SKM-1 (cell line): ENCODE results near the gene LSAMP.

Source experiments
- DNase-seq: peaks from one replicate; lab custom pipeline; 2025; ENCODE audit not compliant: unreplicated experiment; lab: John Stamatoyannopoulos, UW

Gene LSAMP

DNA sequence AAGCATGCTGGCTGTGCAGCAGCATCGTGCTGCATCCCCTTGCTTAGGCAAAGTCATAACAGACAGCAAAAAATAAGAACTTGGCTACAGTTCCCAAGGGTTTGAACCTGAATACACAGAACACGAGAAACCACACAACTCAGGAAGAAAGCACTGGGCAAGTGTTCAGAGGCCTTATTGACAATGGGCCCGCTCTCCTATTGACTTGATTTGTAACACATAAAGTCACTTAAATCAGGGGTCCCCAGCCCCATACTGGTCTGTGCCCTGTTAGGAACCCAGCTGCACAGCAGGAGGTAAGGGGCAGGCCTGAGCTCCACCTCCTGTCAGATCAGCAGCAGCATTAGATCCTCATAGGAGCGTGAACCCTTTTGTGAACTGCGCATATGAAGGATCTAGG is 145.1 kb downstream of the LSAMP start:
- no peak for DNase-seq

DNA sequence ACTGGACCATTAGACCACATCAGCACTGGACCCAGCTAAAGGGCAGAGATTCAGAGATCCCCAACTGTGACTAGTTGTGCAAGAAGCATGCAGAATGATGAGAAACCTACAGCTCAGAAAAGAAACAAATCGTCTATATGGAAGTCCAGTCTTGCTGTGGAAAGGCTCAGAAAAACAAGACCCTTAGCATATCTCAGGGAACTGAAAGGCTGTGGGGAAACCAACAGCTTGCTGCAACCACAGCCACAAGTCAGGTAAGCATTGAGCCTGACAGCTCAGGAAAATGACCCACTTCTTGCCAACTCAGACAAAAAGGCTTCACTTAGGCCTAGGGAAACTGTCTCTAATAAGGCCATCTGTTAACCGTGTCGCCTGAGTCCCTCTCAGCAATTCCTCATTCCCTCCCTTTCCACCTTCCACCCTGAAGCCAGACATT is 145.6 kb downstream of the LSAMP start:
- DNase-seq: no peak

DNA sequence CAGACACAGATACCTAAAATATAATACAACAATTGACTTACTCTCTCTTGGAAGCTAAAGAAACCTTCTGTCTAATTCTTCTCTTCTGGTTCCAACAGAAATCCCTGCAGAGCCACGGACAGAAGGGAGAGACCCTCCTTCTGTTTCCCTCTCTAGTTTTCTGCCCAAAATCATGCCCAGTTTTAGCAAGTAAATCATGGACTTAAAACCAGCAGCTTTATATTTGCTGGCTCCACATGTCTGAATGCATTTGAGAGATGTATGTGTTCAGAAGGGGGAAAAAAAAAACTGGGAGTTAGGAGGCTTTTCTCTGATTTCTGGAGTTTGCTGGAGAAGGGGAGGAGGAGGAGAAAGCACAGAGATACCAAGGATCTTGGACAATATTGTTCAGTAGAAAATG is 147.1 kb downstream of the LSAMP start:
- no peak for DNase-seq

DNA sequence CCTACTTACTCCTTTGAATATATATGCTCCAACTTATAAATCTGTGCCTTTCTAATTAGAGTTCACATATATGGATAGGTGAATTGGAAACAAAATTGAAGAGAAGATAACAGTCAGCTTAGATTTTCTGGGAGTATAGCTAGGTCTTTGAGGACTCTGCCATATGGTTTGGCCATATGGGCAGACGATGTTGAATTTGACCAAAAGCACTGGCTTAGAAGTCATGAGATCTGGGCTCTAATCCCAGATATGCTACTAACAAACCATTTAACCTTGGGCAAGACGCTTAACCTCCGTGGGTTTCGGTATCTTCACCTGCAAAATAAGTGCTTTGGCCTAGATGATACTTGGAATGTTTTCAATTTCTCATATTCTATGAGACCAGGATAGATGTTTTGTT is 154.1 kb downstream of the LSAMP start:
- DNase-seq: no peak

DNA sequence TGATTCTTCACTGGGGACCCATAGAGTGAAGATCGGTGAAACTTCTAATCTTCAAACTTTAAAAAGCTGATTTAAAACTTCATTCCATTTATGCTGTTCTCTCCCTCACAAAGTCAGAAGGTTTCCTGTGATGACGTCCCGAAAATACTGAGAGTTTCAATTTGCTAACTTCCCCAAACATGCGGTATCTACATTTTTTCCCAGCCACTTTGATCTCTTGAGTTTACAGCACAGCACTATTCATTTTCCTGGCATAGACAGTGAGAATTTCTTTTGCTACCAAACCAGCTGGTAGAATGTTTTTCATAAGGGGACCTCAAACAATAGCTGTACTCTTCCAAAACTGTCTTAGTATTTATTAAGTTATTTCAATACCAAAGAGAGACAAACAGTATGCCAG is 156.8 kb downstream of the LSAMP start:
- no peak for DNase-seq

DNA sequence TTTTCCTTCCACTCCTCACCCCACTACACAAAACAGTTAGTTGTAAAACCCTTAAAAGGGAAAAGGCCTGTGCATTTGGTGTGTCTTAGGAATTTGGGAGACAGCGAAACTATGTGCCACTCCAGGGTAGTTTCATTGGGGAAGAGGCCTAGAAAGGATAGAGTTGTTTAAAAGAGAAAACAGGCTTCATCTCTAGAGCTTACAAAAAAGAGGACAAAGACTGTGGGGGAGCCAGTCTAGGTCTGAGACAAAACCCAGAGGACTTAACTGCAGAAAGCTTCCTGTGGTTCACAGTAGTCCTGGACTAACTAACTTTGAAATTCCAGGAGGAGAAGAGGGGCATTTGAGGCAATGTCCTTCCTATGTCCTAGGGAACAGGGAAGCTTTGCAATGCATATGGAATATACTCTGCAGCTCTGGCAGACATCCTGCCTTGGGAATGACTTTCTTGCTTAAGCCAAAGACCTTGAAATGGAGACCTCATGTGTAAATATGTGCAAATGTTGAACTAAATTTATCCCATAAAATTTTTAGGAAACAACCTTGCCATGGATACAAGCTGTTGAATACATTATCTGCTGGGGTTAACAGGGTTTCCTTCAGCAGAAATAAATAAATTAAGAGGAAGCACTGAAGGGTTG is 159.4 kb downstream of the LSAMP start:
- no peak for DNase-seq

DNA sequence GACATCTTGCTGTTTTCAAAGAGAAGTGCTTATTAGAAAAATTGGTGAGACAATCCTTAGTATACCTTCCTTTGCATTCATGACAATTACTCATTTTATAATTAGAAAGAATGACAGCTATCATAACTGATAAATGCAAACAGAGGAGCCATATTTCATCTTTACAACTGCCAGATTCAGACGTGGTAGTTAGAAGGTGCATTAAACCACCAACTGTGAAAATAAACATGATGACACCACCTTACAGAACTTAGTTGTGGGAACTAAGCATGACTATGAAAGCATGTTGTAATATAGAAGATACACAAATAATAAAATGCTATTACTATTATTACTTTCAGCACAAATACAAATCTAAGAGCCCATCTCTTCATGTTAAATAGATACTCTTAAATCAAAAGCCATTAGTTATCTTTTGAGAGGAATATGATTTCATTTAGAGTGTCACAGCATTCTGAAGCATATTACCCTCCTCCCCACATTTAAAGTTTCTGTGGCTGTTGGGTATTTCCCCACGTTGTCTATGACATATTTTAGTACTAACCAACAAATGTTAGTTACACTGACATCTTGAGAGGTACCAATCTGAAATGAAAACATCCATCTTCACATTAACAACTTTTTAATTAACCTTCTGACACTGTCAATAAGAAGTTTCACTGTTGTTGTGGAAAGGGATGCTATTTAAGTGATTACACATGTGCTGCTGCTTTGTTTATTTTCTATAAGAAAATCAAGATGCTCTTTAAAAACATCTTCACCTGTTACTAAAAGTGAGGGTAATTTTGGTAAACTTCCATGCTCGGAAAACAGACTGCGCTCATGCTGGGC is 163.8 kb downstream of the LSAMP start:
- DNase-seq: no peak

DNA sequence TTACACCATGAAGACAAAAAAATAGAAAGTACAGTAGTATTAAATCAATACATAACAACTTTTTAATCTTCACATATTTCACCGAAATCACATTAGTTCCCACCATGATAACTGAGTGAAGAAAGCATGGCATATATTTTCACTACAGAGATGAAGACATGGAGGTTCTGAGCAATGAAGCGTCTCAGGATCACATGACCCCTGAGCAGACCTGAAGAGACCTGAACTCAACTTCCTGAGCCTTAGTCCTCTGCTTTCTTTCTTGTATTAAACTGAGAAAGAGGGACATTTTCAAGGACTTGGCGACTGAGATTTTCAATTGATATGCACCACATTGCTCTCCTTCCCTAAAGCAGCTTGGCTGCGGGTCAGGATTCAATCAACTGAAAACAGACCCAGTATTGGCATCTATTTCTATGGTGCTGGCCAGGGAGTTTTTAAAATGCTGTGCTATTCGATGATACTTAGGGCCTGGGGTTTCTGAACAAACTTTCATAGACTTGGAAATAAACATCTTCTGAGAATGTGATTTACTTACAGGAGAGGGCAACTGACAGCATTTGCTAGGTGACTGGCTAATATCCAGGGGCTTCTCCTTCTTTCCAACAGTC is 165.1 kb downstream of the LSAMP start:
- DNase-seq: no peak

DNA sequence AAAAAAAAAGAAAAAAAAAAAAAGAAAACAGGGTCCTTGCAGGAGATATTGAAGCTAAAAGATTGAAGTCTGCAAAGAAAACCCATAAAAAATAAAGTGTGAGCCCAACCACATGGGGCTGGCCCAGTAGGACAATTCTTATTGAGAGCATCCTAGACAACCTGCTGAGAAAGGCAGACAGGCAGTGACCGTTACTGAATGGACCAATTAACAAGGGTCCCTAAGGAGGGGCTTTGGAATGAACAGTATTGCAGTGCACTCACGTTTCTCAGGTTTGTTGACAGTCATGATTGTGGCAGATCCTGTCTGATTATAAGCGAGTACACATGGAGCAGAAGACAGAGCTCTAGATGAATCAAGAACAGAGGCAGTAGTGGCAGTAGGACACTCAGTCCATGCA is 168.6 kb downstream of the LSAMP start:
- DNase-seq: no peak

DNA sequence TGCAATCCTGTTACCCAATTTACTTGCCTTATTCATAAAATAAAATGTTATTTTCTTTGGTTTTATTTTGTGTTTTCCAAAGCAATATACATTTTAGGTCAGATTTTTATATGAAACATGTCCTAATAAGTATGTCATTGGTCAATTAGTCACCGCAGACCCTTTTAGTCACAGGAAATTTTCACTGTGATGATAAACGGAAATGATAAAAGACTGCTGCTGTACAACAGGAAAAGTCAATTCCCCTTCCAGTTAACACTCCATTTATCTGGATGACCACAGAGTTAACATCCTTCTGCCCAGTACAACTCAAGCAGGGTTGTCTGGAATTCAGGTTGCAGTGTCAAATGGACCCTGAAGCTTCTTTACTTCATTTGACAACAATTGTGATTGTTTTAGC is 175.2 kb downstream of the LSAMP start:
- DNase-seq: no peak

DNA sequence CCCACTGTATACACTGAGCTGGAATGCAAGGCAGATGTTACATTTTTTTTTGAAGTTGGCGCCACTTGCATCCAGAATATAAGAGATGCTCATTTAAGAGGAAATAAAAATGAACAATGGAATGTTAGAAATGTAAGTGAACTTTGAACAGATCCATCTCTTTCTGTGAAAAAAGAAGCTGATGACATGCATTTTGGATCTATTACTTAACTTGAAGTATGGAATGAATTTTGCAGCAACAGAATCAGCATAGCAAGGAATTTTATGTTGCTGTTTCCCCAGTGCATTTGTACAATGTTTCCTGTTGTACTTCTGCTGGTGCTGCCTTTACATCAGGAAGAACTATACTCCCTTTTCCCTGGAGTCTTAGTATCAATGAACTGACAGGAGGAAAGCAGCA is 178.2 kb downstream of the LSAMP start:
- DNase-seq: no peak

DNA sequence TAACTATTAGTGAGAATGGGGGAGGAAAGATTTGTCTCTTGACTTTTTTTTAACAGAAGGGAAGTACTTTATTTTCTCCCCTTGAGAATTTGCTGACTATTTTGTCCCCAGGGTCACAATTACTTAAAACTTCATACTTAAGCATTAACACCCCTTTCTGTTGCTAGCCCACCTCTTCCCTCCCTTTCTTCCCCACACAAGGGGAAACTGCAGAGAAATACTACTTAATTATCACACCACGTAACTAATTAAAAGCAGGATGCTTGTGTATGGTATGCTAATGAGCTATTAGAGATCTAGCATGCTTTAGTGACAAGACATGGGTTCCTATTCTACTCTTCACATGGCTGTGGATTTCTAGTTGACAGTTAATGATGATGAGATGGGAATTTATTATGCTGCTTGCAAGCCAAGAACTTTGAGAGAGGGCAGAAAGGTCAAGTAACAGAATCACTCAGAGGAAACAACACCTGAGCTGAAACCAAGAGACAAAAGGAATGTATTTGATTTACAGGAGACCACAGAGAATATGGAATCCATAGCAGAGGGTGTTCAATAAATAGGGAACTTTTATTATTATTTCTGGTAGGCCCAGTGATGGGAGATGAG is 179.2 kb downstream of the LSAMP start:
- DNase-seq: no peak

DNA sequence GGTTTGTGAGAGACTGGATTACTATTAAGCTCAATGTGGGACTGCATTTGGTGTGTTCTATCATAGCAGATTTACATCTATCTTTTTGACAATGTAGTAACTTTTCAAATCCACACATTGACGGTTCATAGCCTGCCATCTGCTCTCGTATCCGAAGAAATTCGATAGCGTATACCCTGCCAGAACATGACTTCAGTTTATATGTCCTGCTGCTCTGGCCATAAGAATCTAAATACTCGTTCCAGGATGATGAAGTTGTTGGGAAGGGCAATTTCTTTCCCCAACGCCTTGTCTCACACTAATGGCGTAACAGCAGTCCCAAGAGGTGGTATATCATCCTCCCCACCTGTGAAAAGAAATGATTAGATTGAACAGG is 180.0 kb downstream of the LSAMP start:
- DNase-seq: no peak

DNA sequence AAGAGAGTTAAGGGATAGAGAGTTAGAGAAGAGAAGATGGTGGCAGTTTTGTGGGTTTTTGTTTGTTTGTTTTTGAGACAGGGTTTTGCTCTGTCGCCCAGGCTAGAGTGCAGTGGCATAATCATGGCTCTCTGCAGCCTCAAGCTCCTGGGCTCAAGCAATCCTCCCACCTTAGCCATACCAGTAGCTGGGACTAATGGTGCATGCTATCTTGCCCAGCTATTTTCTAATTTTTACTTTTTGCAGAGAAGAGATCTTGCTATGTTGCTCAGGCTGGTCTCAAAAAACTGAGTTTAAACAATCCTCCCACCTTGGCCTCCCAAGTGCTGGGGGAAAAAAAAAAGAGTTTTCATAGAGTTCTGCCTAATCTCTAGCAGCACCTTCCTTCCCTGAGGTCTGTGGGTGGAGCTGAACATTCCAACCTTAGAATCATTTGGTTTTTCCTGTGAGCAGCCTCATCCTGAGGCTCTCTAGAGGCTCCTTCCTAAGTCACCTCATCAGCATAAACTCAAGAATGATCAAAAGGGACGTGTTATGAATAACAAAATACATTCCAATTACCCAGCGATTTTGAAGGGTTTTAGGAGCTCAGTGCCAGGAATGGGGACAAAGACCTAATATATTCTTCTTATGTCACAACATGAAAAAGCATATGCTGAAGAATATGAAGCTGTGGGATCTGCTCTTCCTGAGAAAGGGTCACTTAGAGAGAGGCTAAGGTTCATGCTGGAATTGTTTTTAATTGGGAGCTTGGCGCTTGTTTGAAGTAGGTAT is 180.6 kb downstream of the LSAMP start:
- no peak for DNase-seq

DNA sequence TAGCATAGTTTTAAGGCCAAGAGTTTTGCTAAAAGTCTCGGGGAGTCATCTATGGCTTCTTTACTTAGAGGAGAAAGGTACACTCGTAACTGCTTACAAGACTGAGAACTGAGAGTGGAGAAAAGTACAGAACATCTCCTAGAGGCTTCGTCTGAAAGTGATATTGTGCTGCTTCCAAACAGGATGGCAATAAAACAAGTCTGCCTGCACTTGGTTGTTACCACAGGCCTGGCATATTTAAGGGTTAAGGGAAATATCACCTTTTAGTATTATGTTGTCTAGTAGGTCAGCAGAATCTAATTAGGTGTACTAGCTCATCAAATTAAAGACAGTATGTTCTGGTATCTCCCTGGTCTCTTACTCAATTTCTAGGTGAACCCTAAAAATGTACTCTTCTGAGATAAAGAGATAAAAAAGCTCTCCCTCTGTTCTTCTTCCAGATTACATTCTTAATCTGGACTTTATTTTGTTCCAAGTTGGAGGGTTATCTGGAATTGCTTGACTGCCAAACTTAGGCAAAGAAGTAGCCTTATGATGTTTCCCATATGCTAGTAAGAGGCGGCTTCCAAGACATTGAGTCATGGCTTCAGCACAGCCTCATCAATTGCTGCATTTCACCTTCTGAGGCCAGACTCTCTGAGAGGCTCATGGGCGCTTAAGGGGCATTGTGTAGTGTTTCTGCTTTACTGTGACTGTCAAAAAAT is 181.3 kb downstream of the LSAMP start:
- no peak for DNase-seq

DNA sequence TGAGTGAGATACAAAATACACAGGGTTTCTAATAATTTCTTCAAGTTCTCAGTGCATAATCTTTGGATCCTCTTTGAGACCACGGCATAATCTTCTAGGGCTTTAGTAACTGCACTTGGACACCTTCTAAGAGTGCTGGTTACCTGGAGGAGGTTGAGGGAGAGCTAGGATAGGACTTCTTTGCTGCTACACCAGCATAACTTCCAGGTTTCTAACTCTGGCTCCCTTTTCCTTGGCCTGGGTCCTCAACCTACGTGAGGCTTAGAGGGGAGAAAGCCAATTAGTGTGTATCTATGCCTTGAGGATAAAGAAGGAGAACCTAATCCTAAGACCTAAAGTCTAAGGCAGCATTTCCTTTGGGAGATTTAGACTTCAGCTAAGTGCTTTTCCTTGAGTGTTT is 184.8 kb downstream of the LSAMP start:
- DNase-seq: no peak

DNA sequence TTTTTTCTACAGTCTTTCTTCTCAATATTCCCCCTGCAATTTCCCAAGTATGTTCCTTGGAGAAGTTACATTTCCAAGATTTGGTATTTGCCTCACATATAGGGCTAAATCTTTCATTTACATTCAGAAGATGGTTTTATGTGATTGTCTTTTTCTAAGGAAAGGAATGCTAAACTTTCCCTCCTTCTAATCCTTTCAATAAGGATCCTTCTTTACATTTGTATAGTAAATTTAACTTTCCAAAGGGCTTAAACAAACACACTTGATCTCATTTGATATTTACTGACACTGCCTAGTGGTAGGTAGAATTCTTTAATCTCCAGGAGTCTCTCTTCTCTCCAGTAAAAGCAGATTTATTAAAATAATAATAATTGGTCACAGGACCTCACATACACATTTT is 185.3 kb downstream of the LSAMP start:
- no peak for DNase-seq

DNA sequence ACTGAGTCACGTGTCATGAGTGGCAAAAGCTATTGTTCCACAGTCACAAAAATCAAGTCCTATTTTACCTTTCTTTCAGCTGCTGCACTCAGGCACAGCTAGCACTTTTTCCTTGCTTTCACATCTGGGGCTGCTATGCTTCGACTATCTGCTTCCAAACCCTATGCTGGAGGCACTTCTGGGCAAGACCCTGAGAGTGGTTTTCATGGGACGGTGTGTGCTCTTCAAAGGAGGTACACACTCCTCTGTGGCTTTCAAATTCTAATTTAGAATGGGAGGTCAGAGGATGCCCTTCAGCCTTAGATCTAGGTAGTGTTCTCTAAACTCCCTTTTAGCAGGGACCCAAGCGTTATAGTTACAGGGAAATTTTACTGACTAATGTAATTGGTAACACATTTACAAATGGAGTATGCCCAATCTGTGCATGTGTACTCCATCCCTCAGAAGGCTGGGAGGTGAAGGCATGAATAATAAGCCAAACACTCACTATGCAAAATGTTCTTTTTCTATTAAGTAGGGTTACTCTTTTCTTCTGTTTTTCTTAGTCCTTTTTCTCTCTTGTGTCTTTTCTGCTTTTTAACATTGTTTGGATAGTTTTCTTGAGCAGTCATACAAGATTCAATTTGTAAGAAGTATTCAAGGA is 188.3 kb downstream of the LSAMP start:
- DNase-seq: no peak

DNA sequence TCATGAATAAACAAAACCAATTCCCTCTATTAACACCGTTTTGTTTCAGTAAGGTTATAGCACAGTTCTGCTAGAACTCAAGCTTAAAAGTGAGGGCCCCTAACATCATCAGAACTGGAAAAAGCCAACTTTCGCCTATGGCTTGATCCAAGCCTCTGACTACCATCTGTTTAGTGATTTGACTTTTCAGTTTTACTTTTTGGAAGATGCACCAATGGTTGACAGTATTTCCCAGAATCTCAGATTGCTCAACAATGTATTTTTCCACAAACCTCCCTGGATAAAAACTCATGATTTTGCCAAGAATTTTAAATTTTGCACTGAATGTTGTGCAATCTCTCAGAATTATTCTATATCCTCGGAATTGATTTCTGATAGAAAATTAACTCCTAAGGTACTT is 190.7 kb downstream of the LSAMP start:
- DNase-seq: no peak

DNA sequence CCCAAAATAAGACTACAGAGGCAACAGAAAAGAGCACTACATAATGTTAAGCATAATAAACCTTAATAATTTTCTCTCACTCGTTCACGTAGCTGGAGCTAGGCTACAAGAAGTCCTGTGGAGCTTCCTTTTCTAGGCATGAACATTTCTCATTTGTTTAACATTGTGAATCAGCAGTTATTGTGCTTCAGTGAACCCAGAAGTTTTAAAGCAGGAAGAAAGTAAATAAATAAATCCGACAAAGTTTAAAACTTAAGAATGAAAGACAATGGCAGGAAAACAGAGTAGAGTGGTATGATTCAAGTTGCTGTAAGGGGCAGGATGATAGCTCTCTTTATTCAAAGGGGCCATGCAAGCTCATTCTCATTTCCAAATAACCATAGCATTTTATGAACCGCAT is 191.8 kb downstream of the LSAMP start:
- DNase-seq: no peak
